ENCODE results near the gene YY2.
"Not testable (repeated sequence)": the region's sequence is repeated elsewhere in the genome, so short reads cannot be mapped to it uniquely, and the experiment has no call there.

YY2 gene

GRCh38 chrX:21855937-21856415 is at the start of gene YY2:
YY2 (plus strand) TSS chrX:21855987; CDS start chrX:21856485, 498 bp downstream.
- in situ Hi-C loops (cut with MboI; ENCODE audit: low sequenced_read_pairs): no loop called here

DNA sequence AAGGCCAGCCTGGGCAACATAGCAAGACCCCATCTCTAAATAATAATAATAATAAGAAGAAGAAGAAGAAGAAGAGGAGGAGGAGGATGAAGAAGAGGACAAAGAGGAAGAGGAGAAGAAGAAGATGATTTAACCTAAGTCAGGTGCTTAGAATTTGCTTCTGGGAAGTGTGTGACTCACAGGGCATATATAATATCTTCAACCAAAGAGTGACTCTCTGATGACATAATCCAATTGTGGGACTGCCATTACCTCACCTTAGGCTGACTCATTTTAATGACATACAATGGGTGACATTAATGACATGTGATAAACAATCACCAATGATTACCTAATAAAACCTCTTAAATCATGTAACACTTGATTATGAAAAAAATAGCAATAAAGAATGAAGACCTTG is 49.1 kb upstream of the YY2 start:
- in situ Hi-C loops (cut with MboI; ENCODE audit: low sequenced_read_pairs): no loop called here

- in situ Hi-C loops (cut with MboI; ENCODE audit: low sequenced_read_pairs): no loop called here
These were observed 44.0 kb upstream of the YY2 start for GRCh38 chrX:21811832-21812231.

GRCh38 chrX:21812628-21813027 is 43.2 kb upstream of the YY2 start:
- in situ Hi-C loops (cut with MboI; ENCODE audit: low sequenced_read_pairs): no loop called here

GRCh38 chrX:21813612-21814368 is 42.0 kb upstream of the YY2 start:
- in situ Hi-C loops (cut with MboI; ENCODE audit: low sequenced_read_pairs): no loop called here

DNA sequence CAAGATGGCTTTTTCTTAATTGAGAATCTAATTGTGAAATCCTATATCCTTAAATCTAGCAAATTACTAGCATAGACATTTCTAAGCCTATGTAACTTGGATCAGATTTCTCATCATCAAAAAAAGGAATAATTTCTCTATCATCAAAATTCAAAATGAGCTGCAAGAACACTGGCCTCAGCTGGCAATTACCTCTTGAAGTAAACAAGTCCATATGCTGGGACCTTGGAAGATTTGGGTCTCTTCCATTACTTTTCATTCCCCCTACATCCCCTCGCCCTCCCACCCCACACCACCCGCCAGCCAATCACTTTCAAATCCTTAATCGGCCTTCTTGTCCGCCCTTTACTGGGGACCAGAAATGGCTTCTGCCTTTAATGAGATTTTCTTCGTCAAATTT is 39.7 kb upstream of the YY2 start:
- in situ Hi-C loops (cut with MboI; ENCODE audit: low sequenced_read_pairs): no loop called here

DNA sequence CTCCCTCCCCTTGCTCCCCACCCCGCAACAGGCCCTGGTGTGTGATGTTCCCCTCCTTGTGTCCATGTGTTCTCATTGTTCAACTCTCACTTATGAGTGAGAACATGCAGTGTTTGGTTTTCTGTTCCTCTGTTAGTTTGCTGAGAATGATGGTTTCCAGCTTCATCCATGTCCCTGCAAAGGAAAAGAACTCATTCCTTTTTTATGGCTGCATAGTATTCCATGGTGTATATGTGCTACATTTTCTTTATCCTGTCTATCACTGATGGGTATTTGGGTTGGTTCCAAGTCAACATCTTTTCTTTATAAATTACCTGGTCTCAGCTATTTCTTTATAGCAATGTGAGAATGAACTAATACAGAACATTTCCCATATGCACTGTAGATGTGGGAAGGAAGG is 35.6 kb upstream of the YY2 start:
- in situ Hi-C loops (cut with MboI; ENCODE audit: low sequenced_read_pairs): not testable (repeated sequence)

- in situ Hi-C loops (cut with MboI; ENCODE audit: low sequenced_read_pairs): no loop called here
These were observed 33.9 kb upstream of the YY2 start for GRCh38 chrX:21821875-21822274.

DNA sequence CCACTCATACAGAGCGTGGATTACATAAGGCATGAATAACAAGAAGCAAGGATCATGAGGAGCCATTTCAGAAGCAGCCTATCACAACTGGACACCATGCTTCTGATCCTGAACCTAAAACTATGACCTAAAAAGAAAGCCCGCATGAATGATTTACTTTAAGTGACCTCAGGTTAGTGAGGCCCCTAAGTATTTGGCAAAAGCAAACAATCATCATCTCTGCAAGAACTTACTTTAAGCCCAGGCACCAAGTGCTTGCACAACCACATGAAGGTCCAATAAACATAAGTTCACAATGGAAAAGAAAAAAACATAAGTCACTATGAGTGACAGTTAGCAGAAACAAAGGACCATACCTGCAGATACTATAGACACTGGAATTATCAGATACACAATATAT is 24.3 kb upstream of the YY2 start:
- in situ Hi-C loops (cut with MboI; ENCODE audit: low sequenced_read_pairs): no loop called here

DNA sequence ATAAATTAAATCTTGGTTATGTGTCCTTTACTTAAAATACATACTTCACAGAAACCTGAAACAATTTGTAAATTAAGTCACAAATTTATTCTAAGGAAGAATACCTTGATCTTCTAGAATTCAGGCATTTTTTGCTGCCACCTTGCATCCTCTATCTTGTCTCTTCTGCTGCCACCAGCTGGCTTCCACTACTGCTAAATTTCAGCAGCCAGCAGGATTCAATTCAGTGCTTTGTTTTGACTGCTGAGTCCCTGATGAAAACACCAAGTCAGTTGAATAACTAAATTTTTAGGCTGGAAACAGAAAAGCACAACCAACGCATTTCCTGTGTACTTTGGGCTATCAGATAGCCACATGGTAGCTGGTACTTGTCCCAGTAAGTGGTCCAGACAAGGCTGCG is 18.7 kb upstream of the YY2 start:
- in situ Hi-C loops (cut with MboI; ENCODE audit: low sequenced_read_pairs): no loop called here

DNA sequence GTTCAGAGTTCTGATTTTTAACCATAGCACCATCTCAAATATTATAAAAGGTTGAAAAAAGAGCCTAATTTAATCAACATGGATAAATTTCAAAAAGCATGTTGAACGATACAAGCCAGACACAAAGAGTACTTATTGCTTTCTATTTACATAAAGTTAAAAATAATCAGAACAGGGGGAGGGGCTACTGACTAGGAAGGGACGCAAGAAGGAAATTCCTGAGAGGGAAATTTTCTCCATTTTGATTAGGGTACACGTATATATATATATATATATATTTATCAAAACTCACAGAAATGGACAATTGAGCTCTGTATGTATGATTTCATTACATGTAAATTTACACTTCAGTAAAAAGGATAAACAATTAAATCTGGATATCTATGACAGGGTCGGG is 16.9 kb upstream of the YY2 start:
- in situ Hi-C loops (cut with MboI; ENCODE audit: low sequenced_read_pairs): no loop called here

- in situ Hi-C loops (cut with MboI; ENCODE audit: low sequenced_read_pairs): no loop called here
These were observed 16.2 kb upstream of the YY2 start, which contains the start of gene MBTPS2 for GRCh38 chrX:21839334-21840192. MBTPS2 (plus strand) TSS chrX:21839617; CDS start chrX:21839735, 118 bp downstream.

GRCh38 chrX:21840193-21840545 is 15.6 kb upstream of the YY2 start:
- in situ Hi-C loops (cut with MboI; ENCODE audit: low sequenced_read_pairs): no loop called here

GRCh38 chrX:21843179-21843578 is 12.6 kb upstream of the YY2 start:
- in situ Hi-C loops (cut with MboI; ENCODE audit: low sequenced_read_pairs): no loop called here

DNA sequence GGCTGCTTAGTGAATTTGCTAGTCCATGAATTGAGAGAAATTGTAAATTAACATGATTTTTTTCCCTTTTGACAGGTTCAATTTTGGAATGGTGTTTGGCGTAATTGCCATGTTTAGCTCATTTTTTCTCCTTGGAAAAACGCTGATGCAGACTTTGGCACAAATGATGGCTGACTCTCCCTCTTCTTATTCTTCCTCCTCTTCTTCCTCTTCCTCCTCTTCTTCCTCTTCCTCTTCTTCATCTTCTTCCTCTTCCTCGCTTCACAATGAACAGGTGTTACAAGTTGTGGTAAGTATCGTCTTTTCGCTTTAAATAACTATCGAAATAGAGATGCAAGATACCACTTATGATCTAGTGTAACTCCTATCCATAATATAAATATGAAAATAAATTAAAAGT is 10.7 kb upstream of the YY2 start:
- in situ Hi-C loops (cut with MboI; ENCODE audit: low sequenced_read_pairs): no loop called here

- in situ Hi-C loops (cut with MboI; ENCODE audit: low sequenced_read_pairs): no loop called here
These were observed 8.4 kb upstream of the YY2 start for GRCh38 chrX:21847342-21847741.

- in situ Hi-C loops (cut with MboI; ENCODE audit: low sequenced_read_pairs): no loop called here
These were observed 2.2 kb upstream of the YY2 start for GRCh38 chrX:21853578-21853977.

DNA sequence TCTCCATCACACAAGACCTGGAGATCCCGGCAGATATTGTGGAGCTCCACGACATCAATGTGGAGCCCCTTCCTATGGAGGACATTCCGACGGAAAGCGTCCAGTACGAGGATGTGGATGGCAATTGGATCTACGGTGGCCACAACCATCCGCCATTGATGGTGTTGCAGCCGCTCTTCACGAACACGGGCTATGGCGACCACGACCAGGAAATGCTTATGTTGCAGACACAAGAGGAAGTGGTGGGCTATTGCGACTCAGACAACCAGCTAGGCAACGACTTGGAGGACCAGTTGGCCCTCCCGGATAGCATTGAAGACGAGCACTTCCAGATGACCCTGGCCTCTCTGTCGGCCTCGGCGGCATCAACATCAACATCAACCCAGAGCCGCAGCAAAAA is 717 bp downstream of the YY2 start:
- in situ Hi-C loops (cut with MboI; ENCODE audit: low sequenced_read_pairs): no loop called here

DNA sequence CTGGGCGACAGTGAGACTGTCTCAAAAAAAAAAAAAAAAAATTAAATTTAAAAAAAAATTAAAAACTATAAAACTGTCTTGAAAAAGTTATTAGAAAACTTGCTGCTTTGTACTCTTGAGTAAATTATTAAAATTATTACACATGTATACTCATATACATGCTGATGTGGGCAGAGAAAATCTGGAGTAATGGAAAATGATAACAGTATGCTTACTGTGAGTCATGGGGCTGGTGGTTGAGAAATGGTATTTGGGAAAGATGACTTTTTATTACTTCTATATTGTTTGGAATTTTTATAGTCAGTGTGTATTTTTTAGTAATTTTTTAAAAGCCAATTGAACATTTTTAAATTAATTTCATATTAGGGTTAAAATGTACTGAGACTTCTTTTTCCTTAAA is 7.5 kb downstream of the YY2 start:
- in situ Hi-C loops (cut with MboI; ENCODE audit: low sequenced_read_pairs): no loop called here

DNA sequence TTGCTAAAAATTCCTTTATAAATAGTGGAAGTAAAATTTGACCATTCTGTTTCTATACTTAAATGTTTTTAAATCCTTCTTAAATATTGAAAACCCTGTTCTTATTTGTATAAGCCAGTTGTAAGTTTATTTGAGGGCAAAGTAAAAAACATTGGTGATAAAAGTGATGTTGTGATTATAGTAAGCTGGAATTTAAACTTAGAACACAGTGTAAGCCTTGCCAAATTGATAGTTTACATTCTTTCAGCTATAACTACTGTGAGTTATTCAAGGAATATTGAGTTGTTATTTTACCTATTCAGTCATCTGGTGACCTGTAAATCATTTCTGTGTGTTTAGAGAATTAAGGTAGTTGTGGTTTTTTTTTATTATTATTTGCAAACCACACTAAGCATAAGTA is 9.6 kb downstream of the YY2 start:
- in situ Hi-C loops (cut with MboI; ENCODE audit: low sequenced_read_pairs): no loop called here

- in situ Hi-C loops (cut with MboI; ENCODE audit: low sequenced_read_pairs): no loop called here
These were observed 14.7 kb downstream of the YY2 start for GRCh38 chrX:21870494-21870893.

Measured in HL-60/S4 treated with phorbol 12-myristate 13-acetate at 8.2 ng/mL for 4 days and 3 days (cell line).